GM12892 (cell line): ENCODE measurements around the gene SEC14L6.

ENCODE experiments used
- DNase-seq: peaks from one replicate; pipeline ENCODE4 v3.0.0; 2011; ENCODE audit not compliant: insufficient read length
- FAIRE-seq: peaks from 2 replicates; lab custom pipeline; 2011; peaks lifted over from hg19 to GRCh38; lab: Jason Lieb, UNC
- POLR2A ChIP-seq: IDR thresholded peaks from 2 replicates; pipeline ENCODE4 v1.6.1; 2011; ENCODE audit warnings: low read depth, low read length, control low read depth
- POLR2AphosphoS5 ChIP-seq: IDR thresholded peaks from 2 replicates; pipeline ENCODE4 v1.6.1; 2011; ENCODE audit warnings: low read depth, low read length, control low read depth
- TAF1 ChIP-seq: IDR thresholded peaks from 2 replicates; pipeline ENCODE4 v1.6.1; 2011; ENCODE audit warnings: low read depth, mild to moderate bottlenecking, control low read depth, low read length, borderline replicate concordance

SEC14L6 gene

GRCh38 chr22:30502153-30502552 lies 44.4 kb downstream of the SEC14L6 start:
- DNase-seq (no peak), FAIRE-seq (no peak)
- TF ChIP-seq POLR2AphosphoS5 (no peak), POLR2A (no peak)

GRCh38 chr22:30500628-30501027 lies 45.9 kb downstream of the SEC14L6 start:
- no peak for DNase-seq
- TF ChIP-seq POLR2AphosphoS5 (no peak), TAF1 (no peak), POLR2A (no peak)
- no peak for FAIRE-seq

DNA sequence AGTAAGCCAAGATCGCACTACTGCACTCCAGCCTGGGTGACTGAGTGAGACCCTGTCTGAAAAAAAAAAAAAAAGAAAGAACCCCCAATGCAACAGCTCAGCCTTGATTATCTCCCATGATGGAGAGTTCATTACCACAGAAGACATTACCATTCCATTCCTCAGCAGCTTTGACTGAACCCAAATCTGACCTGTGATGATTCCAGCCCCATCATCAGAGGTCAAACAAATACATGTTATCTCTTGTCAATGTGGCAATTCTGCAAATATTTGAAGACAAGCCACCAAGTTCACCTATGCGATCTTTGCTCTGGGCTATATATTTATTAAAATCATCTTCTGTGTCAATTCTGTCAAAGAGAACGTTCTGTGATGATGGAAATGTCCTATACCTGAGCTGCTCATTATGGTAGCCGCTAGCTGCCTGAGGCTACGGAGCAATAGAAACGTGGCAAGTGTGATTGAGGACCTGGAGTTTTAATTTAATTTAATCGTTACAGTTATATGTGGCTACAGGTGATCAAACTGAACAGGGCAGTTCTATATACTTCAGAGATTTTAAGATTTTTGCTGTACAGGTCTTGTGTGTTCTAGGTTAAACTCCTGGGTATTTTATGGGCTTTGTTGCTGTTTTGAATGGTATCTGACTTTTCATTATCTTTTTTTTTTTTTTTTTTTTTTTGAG lies 48.9 kb downstream of the SEC14L6 start:
- DNase-seq (no peak), FAIRE-seq (no peak)
- TF ChIP-seq POLR2A (no peak), TAF1 (no peak), POLR2AphosphoS5 (no peak)

DNA sequence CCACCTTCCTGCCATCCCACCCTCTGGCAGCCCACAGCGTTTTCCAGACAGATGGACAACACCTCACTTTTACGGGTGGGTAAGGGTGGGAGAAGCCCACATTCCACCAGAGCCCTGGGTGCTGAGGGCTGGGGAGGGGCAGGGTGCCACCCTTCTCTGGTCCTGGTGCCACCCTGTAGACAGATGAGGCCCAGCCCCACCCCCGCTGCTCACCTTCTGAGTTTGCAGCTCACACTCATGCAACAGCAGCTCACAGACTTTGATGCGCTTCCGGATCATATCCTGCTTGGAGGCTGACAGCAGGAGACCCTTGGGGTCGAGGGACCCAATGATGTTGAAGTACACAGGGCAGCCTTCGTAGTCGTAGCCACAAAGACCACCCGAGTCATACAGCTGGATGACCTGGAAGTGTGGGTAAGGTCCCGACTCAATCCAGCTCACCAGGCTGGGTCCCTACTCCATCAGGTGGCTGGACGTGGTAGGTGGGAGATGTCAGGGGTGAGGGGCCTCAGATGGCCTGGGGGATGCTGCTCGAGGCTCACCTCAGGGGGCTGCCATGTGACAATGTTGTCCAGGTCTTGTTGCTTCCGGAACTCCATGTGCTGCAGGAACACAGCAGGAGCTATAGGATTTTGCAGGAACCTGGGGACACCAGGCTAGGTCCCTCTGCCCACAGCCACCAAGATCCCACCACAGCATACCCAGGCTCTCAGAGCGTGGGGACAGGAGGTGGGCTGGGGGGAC lies 51.3 kb downstream of the SEC14L6 start:
- no peak for FAIRE-seq
- no peak for DNase-seq
- TF ChIP-seq POLR2A (no peak), POLR2AphosphoS5 (no peak), TAF1 (no peak)

DNA sequence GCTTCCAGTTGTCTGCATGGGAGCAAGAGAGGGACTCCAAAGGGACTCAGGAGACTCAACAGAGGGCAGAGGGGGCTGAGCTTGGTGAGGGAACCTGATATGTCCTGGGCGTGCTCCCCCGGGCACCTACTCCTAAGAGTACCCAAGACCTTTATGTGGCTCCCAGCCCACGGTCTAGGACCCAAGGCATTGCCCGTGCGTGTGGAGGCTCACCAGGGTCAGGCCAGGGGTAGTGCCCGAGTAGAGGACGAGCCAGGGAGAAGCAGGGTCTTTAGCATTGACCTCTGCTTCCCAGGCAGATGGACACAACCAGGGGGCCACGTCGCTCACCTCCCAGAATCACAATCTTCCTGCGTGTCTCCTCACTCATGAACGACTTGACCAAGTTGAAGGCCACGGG lies 54.4 kb downstream of the SEC14L6 start:
- no peak for TF ChIP-seq POLR2A
- no peak for TF ChIP-seq TAF1
- no peak for TF ChIP-seq POLR2AphosphoS5
- FAIRE-seq: no peak
- DNase-seq: no peak

- FAIRE-seq (no peak), DNase-seq (no peak)
- TF ChIP-seq POLR2A (no peak), TAF1 (no peak), POLR2AphosphoS5 (no peak)
Observed at GRCh38 chr22:30491381-30491780, 55.2 kb downstream of the SEC14L6 start.

- TF ChIP-seq POLR2A (no peak), TAF1 (no peak), POLR2AphosphoS5 (no peak)
- DNase-seq (no peak), FAIRE-seq (no peak)
Observed at GRCh38 chr22:30490399-30490798, 56.1 kb downstream of the SEC14L6 start.

- FAIRE-seq (no peak), DNase-seq (no peak)
- TF ChIP-seq POLR2AphosphoS5: no peak
- TF ChIP-seq TAF1: no peak
- TF ChIP-seq POLR2A: no peak
Observed at GRCh38 chr22:30488121-30488520, 58.4 kb downstream of the SEC14L6 start.

DNA sequence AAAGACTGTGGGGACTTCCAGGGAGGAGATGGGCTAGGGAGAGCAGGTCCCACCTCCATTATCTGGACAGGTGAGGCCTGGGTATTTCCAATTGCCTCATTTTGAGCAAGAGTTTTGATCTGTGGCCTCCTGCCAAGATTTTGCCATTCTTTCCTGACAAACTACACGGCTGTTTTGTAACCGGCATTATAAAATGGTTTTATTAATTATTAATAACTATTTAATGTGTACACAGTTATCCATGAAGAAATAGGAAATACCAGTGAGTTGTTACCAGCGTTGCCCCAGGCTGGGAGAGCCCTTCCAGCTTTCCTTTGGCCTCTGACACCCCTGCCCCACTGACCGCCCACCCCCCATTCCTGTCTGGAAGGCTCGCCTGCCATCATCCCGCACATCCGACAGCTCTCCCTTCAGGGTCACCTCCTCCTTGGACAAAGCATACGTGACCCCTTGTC lies 59.9 kb downstream of the SEC14L6 start:
- FAIRE-seq: no peak
- TF ChIP-seq POLR2A (no peak), TAF1 (no peak), POLR2AphosphoS5 (no peak)
- DNase-seq: no peak

GRCh38 chr22:30486118-30486517 lies 60.4 kb downstream of the SEC14L6 start:
- DNase-seq: no peak
- TF ChIP-seq TAF1 (no peak), POLR2A (no peak), POLR2AphosphoS5 (no peak)
- FAIRE-seq: no peak

- peak; percentile 94 for FAIRE-seq
- DNase-seq: peak; percentile 92
- no peak for TF ChIP-seq POLR2A
Observed at GRCh38 chr22:30485362-30485988, 61.1 kb downstream of the SEC14L6 start.
